ENCODE data around the gene NUS1. TPM values are rescaled to one million over a fixed set of nuclear protein-coding genes. Genes with fewer than 3 reads are reported as not detected.

The NUS1 gene
- total RNA-seq, 1 experiment from 2014 or later = 56.9 TPM

DNA sequence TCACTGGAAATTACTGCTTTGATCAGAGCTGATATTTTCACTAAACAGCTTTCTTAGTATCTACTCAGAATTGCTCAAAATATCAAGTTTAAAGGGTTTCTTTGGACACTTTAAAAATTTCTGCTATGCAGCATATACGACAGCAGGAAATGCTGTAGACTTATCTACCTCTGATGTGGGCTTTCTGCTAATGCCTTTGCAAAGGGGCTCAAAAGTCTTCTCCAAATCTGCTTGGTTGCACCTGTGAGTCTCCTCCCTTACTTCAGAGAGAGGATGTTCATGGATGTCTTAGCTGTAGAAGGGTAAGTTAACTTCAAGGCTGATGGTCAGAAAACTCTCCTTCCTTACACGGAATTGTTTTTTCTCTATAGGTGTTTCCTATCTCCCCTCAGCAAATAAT lies 19.9 kb upstream of the NUS1 start:
- H4K8ac ChIP-seq (replicated peaks; ENCODE audit: insufficient read length, low read depth, low read length) = no peak overlapping the region
- no peak overlapping the region for H3K14ac ChIP-seq (ENCODE audit: insufficient read depth, low read length)
- no peak for DNase-seq
- no peak overlapping the region for H4K5ac ChIP-seq (ENCODE audit: insufficient read length, low read depth, low read length)
- H3K4me2 ChIP-seq (ENCODE audit: insufficient read depth, insufficient read length, low read length) = no peak overlapping the region
- no peak overlapping the region for H4K91ac ChIP-seq (ENCODE audit: insufficient read length, low read depth, low read length)
- peaks cover 3 to 6% of the 10 kb centered on the region in 2 experiments; a peak in 2 of 5 replicates for H3K9me3 Mint-ChIP-seq
- no peak overlapping the region for H2BK120ac ChIP-seq (ENCODE audit: low read depth, low read length, poor library complexity, severe bottlenecking)
- H3K27me3 Mint-ChIP-seq (ENCODE audit: low read depth) = no peaks in the 10 kb centered on the region
- no peaks in the 10 kb centered on the region for H3K79me2 ChIP-seq (ENCODE audit: insufficient read depth, low read length)
- WGBS (ENCODE audit: extremely low coverage, insufficient read length, low lambda C conversion rate) = no CpG with 5 or more reads among the region's 2 CpGs
- no peak for TF ChIP-seq CTCF (conservative IDR thresholded peaks at IDR 0.05)
- H2AK5ac ChIP-seq (ENCODE audit: insufficient read length, low read length) = no peak overlapping the region
- H2AFZ ChIP-seq (ENCODE audit: low read length) = no peak overlapping the region
- no peaks in the 10 kb centered on the region for H4K20me1 ChIP-seq (ENCODE audit: control insufficient read depth, insufficient read depth, insufficient read length)
- H3K4me3 Mint-ChIP-seq = no peak overlapping the region
- H2BK12ac ChIP-seq (ENCODE audit: insufficient read length, low read depth, low read length) = no peak overlapping the region
- no peak overlapping the region for H2BK15ac ChIP-seq (ENCODE audit: low read depth, low read length)
- no peak overlapping the region for H2BK20ac ChIP-seq (ENCODE audit: low read depth, low read length, poor library complexity, severe bottlenecking)
- no peaks in the 10 kb centered on the region for H3K79me1 ChIP-seq (ENCODE audit: insufficient read depth, low read depth, low read length, poor library complexity, severe bottlenecking)
- no peak overlapping the region for H3K18ac ChIP-seq (ENCODE audit: insufficient read length, low read depth, low read length)
- H3K9ac ChIP-seq (ENCODE audit: extremely low read depth, insufficient read length, low read length) = no peak overlapping the region
- no peaks in the 10 kb centered on the region for H3K4me1 ChIP-seq (ENCODE audit: insufficient read depth, low read length)
- no peaks in the 10 kb centered on the region for H3K23me2 ChIP-seq (ENCODE audit: insufficient read length, low read depth, low read length, poor library complexity, severe bottlenecking)
- H3K27ac ChIP-seq (ENCODE audit: insufficient read length, low read depth, low read length) = no peak overlapping the region
- no peaks in the 10 kb centered on the region for H3K27me3 ChIP-seq (ENCODE audit: insufficient read depth, low read length)
- H3K4ac ChIP-seq (ENCODE audit: low read depth, low read length) = no peak overlapping the region
- peaks cover 11 to 23% (median 14%) of the 10 kb centered on the region in 3 experiments for H3K36me3 Mint-ChIP-seq (ENCODE audit: insufficient read depth in 1 of 3, low read depth in 3 of 3)
- no peak overlapping the region for H3K27ac Mint-ChIP-seq
- no peak overlapping the region for H3K56ac ChIP-seq (ENCODE audit: insufficient read length, low read depth, low read length)
- no peak overlapping the region for H2BK5ac ChIP-seq (ENCODE audit: insufficient read length, low read length)
- H3K4me1 Mint-ChIP-seq = no peaks in the 10 kb centered on the region
- no peak overlapping the region for H3K23ac ChIP-seq (ENCODE audit: insufficient read length, low read depth, low read length)
- no peak overlapping the region for H3T11ph ChIP-seq (ENCODE audit: low read length)
- no peaks in the 10 kb centered on the region for H3K9me3 ChIP-seq (ENCODE audit: control insufficient read depth, low read depth, low read length)

Data from H9 (cell line).